WTC11 (cell line): Measurements from ENCODE around the gene CDNF. TPM values are rescaled to one million over a fixed set of nuclear protein-coding genes. Genes with fewer than 3 reads are reported as not detected.

Source experiments
- ATAC-seq: fragments of 200-7000 bp; cut with Tn5 transposase; 2 replicates; pipeline ENCODE4 v1.10.0; 2021; ENCODE audit warnings: mild to moderate bottlenecking, moderate library complexity
- CTCF ChIA-PET: fragments of 300-600 bp; sonication (Branson Sonifier 250); formaldehyde crosslinking; loops from one replicate; lab custom pipeline; 2021; ENCODE audit warnings: antibody characterized with exemption; lab: Charles Lee
- POLR2A ChIA-PET: fragments of 350-600 bp; sonication (Branson Sonifier 250); formaldehyde crosslinking; loops from one replicate; lab custom pipeline; 2021; ENCODE audit warnings: antibody characterized with exemption; lab: Charles Lee
- DNase-seq: peaks from one replicate; pipeline ENCODE4 v3.0.0; 2021; ENCODE audit warnings: low spot score
- H3K27ac Mint-ChIP-seq: 2 replicates; pipeline ENCODE4 v1.8.0; 2021; ENCODE audit warnings: mixed read lengths
- H3K27me3 Mint-ChIP-seq: 2 replicates; pipeline ENCODE4 v1.8.0; 2021; ENCODE audit warnings: low read depth, mild to moderate bottlenecking, moderate library complexity, mixed read lengths
- H3K36me3 Mint-ChIP-seq: 2 replicates; pipeline ENCODE4 v1.8.0; 2021; ENCODE audit warnings: mixed read lengths
- H3K4me1 Mint-ChIP-seq: 2 replicates; pipeline ENCODE4 v1.8.0; 2022; ENCODE audit warnings: mixed read lengths
- H3K4me3 Mint-ChIP-seq: 2 replicates; pipeline ENCODE4 v1.8.0; 2021; ENCODE audit warnings: mild to moderate bottlenecking, moderate library complexity, mixed read lengths
- H3K9me3 Mint-ChIP-seq: 2 replicates; pipeline ENCODE4 v1.8.0; 2021; ENCODE audit warnings: mixed read lengths
- ATF1 ChIP-seq: sonication (generic); formaldehyde crosslinking; IDR thresholded peaks from 2 replicates; pipeline ENCODE4 v1.8.1; 2023; ENCODE audit warnings: mild to moderate bottlenecking, moderate library complexity, missing genetic modification reagents
- E2F4 ChIP-seq: sonication (generic); formaldehyde crosslinking; IDR thresholded peaks from 2 replicates; pipeline ENCODE4 v1.8.1; 2022; ENCODE audit warnings: low read depth, mild to moderate bottlenecking, moderate library complexity, missing genetic modification reagents, borderline replicate concordance
- FOXJ3 ChIP-seq: sonication (generic); formaldehyde crosslinking; IDR thresholded peaks from 2 replicates; pipeline ENCODE4 v1.9.0; 2021; ENCODE audit warnings: missing genetic modification reagents, mild to moderate bottlenecking, borderline replicate concordance
- HMGXB4 ChIP-seq: sonication (generic); formaldehyde crosslinking; IDR thresholded peaks from 2 replicates; pipeline ENCODE4 v1.8.1; 2023; ENCODE audit warnings: mild to moderate bottlenecking, moderate library complexity, missing genetic modification reagents
- KAT7 ChIP-seq: sonication (generic); formaldehyde crosslinking; IDR thresholded peaks from 2 replicates; pipeline ENCODE4 v1.8.1; 2023; ENCODE audit warnings: missing genetic modification reagents, mild to moderate bottlenecking, borderline replicate concordance
- MAX ChIP-seq: sonication (generic); formaldehyde crosslinking; IDR thresholded peaks from 2 replicates; pipeline ENCODE4 v1.8.0; 2022; ENCODE audit warnings: mild to moderate bottlenecking, missing genetic modification reagents
- NFE2L1 ChIP-seq: sonication (generic); formaldehyde crosslinking; IDR thresholded peaks from 2 replicates; pipeline ENCODE4 v1.8.1; 2023; ENCODE audit warnings: missing genetic modification reagents
- NFYB ChIP-seq: sonication (generic); formaldehyde crosslinking; conservative IDR thresholded peaks from 2 replicates; pipeline ENCODE4 v1.8.0; 2022; ENCODE audit warnings: low read depth, missing genetic modification reagents
- SMAD4 ChIP-seq: sonication (generic); formaldehyde crosslinking; IDR thresholded peaks from 2 replicates; pipeline ENCODE4 v1.8.0; 2022; ENCODE audit warnings: mild to moderate bottlenecking, missing genetic modification reagents
- TCF7 ChIP-seq: sonication (generic); formaldehyde crosslinking; IDR thresholded peaks from 2 replicates; pipeline ENCODE4 v1.8.0; 2022; ENCODE audit warnings: mild to moderate bottlenecking, low read depth, missing genetic modification reagents, moderate library complexity
- TEAD4 ChIP-seq: sonication (generic); formaldehyde crosslinking; IDR thresholded peaks from 2 replicates; pipeline ENCODE4 v1.8.0; 2022; ENCODE audit warnings: mild to moderate bottlenecking, missing genetic modification reagents
- ZBTB43 ChIP-seq: sonication (generic); formaldehyde crosslinking; IDR thresholded peaks from 2 replicates; pipeline ENCODE4 v1.8.1; 2023; ENCODE audit warnings: mild to moderate bottlenecking, missing genetic modification reagents
- ZNF121 ChIP-seq: sonication (generic); formaldehyde crosslinking; IDR thresholded peaks from 2 replicates; pipeline ENCODE4 v1.8.0; 2023; ENCODE audit warnings: missing genetic modification reagents
- total RNA-seq: library from RNA; stranded (reverse); gene quantifications from 3 replicates; pipeline ENCODE4 v1.2.3, GENCODE V29; 2021
- TF ChIP-seq, protein P1 (sequence below): sonication (generic); formaldehyde crosslinking; IDR thresholded peaks from 2 replicates; pipeline ENCODE4 v1.8.0; 2022; ENCODE audit warnings: missing genetic modification reagents

CDNF gene
- total RNA-seq, 1 experiment from 2014 or later: 1.4 TPM

DNA sequence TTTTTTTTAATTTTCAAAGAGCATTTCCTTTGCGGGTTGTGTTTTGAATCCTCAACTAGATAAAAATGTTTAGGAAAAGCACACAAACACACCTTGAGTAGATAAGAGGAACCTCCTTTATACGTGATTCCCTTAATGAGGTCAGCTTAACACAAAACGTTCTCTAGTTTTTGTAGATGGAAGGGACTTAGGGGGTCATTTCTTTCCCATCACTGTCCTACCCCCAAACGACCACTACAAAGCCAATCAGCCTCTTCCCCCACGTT lies 42.0 kb upstream of the CDNF start:
- H3K9me3 Mint-ChIP-seq: no peaks in the 10 kb centered on the region
- peak overlapping the region; percentile 90 for H3K4me3 Mint-ChIP-seq
- POLR2A ChIA-PET: interaction anchor here (1.0 to 3.9 kb wide), 2 partner anchors 42 to 79 kb away, joined by 3 to 75 read pairs; partner anchors contain the start of genes CDNF, HSPA14, MEIG1 and MSANTD7
- no peak for DNase-seq
- H3K36me3 Mint-ChIP-seq: peaks cover 13% of the 10 kb centered on the region
- H3K27ac Mint-ChIP-seq: peak overlapping the region; percentile 84; the same call in 1 of the 2 replicates
- peaks cover 43% of the 10 kb centered on the region for H3K4me1 Mint-ChIP-seq
- TF ChIP-seq NFE2L1 (no peak), ZNF121 (CRISPR knock-in tag) (no peak)
- CTCF ChIA-PET: interaction anchor here (1.1 to 1.8 kb wide), 4 partner anchors 9 to 343 kb away, joined by 3 to 5 read pairs (median 4); partner anchors contain the start of gene DCLRE1C
- ATAC-seq: no peak
- no peaks in the 10 kb centered on the region for H3K27me3 Mint-ChIP-seq

DNA sequence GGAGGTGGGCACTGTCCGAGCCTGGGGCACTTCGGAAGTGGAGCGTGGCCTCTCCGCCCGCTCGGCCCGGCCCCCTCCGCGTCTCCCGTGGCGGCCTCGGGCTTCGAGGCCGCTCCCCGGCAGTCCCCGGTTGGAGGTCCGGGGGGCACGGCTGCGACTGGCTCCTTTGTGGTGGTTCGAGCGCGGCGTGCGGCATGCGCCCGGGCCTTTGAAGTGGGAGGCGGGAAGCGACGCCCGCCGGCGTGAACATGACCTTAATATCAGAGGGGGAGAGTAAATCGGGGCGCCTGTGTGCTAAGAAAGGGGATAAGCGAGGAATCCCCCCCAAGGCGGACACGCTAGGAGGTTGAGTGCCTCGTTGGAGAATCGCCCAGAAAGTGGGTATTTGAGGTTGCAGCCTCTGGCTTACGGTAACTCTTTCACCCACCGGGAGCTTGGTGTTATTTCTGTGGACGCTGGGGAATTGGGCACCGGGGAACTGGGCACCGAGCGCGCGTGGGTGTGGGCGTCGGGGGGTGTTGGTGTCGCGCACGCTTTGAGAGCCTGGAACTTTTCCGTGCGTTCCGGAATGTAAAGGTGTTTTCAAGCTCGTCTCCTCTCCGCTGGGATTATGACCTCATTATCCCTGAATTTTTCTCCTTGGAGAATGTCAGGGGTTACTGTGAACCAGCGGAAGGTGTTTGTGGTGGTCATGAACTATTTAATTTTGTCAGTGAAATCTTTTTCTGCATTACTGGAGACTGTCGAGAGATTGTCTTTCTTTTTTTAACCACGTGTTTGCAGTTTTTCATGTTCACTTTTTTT lies 41.5 kb upstream of the CDNF start:
- Mint-ChIP-seq H3K4me1 (peaks cover 43% of the 10 kb centered on the region), H3K27ac (peak overlapping the region; percentile 84), H3K9me3 (no peaks in the 10 kb centered on the region), H3K27me3 (no peaks in the 10 kb centered on the region), H3K4me3 (peak overlapping the region; percentile 90)
- ATAC-seq (no peak), DNase-seq (peak; percentile 28)
- CTCF ChIA-PET: interaction anchor here (0.9 to 1.8 kb wide), 9 partner anchors 10 to 678 kb away, joined by 3 to 11 read pairs (median 4); partner anchors contain the start of genes CDNF, DCLRE1C, HSPA14 and MEIG1
- POLR2A ChIA-PET: interaction anchor here (1.0 to 3.9 kb wide), 7 partner anchors 13 to 325 kb away, joined by 3 to 75 read pairs (median 4); partner anchors contain the start of genes CDNF, DCLRE1C, HSPA14 and MEIG1
- TF ChIP-seq HMGXB4 (CRISPR knock-in tag): peak; percentile 24; the same call in 1 of the 2 replicates
- 0 out of 2 replicates have a peak, but pooled peaks have one; percentile 9 for TF ChIP-seq ATF1 (CRISPR knock-in tag)
- TF ChIP-seq FOXJ3: no peak
- no peak for TF ChIP-seq ZNF121 (CRISPR knock-in tag)
- TF ChIP-seq E2F4 (CRISPR knock-in tag): 0 out of 2 replicates have a peak, but pooled peaks have one; percentile 14
- TF ChIP-seq MAX (CRISPR knock-in tag): peak; percentile 43; the same call in 1 of the 2 replicates
- TF ChIP-seq SMAD4 (CRISPR knock-in tag): no peak
- TF ChIP-seq NFYB (CRISPR knock-in tag): peak; percentile 28; the same call in 1 of the 2 replicates
- TF ChIP-seq ZBTB43 (CRISPR knock-in tag): 0 out of 2 replicates have a peak, but pooled peaks have one; percentile 11
- no peak for TF ChIP-seq TEAD4
- TF ChIP-seq, protein P1, sequence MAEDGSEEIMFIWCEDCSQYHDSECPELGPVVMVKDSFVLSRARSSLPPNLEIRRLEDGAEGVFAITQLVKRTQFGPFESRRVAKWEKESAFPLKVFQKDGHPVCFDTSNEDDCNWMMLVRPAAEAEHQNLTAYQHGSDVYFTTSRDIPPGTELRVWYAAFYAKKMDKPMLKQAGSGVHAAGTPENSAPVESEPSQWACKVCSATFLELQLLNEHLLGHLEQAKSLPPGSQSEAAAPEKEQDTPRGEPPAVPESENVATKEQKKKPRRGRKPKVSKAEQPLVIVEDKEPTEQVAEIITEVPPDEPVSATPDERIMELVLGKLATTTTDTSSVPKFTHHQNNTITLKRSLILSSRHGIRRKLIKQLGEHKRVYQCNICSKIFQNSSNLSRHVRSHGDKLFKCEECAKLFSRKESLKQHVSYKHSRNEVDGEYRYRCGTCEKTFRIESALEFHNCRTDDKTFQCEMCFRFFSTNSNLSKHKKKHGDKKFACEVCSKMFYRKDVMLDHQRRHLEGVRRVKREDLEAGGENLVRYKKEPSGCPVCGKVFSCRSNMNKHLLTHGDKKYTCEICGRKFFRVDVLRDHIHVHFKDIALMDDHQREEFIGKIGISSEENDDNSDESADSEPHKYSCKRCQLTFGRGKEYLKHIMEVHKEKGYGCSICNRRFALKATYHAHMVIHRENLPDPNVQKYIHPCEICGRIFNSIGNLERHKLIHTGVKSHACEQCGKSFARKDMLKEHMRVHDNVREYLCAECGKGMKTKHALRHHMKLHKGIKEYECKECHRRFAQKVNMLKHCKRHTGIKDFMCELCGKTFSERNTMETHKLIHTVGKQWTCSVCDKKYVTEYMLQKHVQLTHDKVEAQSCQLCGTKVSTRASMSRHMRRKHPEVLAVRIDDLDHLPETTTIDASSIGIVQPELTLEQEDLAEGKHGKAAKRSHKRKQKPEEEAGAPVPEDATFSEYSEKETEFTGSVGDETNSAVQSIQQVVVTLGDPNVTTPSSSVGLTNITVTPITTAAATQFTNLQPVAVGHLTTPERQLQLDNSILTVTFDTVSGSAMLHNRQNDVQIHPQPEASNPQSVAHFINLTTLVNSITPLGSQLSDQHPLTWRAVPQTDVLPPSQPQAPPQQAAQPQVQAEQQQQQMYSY (CRISPR knock-in tag): no peak
- no peak for TF ChIP-seq KAT7 (CRISPR knock-in tag)
- 0 out of 2 replicates have a peak, but pooled peaks have one; percentile 10 for TF ChIP-seq TCF7
- TF ChIP-seq, all 79 proteins: peak for 7
- peaks cover 13% of the 10 kb centered on the region for H3K36me3 Mint-ChIP-seq
